Measurements from ENCODE around the gene CELA2A. TPM values are rescaled to one million over a fixed set of nuclear protein-coding genes. Genes with fewer than 3 reads are reported as not detected.

The CELA2A gene
- total and polyA plus RNA-seq, 2 of the 13 experiments (the other 11 are each of a cell fraction or from before 2014, with no cell fraction given): not detected

DNA sequence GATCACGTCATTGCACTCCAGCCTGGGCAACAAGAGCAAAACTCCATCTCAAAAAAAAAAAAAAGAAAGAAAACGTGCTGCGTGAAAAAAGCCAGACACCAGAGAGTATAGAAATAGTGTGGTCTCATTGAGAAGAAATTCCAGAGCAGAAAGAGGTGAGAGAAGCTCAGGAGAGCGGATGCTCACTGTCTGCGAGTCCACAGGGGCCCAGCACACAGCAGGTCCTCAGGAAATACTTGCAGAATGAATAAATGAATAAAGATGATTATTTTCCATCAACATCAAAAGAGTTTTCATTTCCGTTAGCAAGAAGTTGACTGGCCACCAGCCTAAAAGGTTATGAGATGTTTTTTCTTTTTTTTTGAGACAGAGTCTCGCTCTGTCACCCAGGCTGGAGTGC is 53.1 kb downstream of the CELA2A start:
- H4K20me1 ChIP-seq (ENCODE audit: insufficient read depth, low read length): no peaks in the 10 kb centered on the region
- no peak for FAIRE-seq
- no peaks in the 10 kb centered on the region for H3K27me3 ChIP-seq (ENCODE audit: control insufficient read depth in 1 of 2, insufficient read depth in 2 of 2, low read length in 2 of 2)
- in situ Hi-C loops (cut with HindIII; ENCODE audit: extremely low pct_ligation_motif_present, low pct_unique_long_range_greater_than_20kb) (no loop called here), intact Hi-C loops (cut with micrococcal nuclease; ENCODE audit: unreplicated experiment) (no loop called here)
- POLR2A ChIA-PET: no interaction called here
- no peak overlapping the region for H3K9ac ChIP-seq (ENCODE audit: insufficient read depth, low read depth, low read length)
- H2AFZ ChIP-seq (ENCODE audit: low read length): no peak overlapping the region
- no peaks in the 10 kb centered on the region for H3K79me2 ChIP-seq (ENCODE audit: insufficient read depth, low read length)
- DNase-seq (ENCODE audit: low spot score): no peak
- H3K9me3 ChIP-seq (ENCODE audit: low read length): no peaks in the 10 kb centered on the region
- peaks cover 2 to 16% of the 10 kb centered on the region in 2 experiments; a peak in 3 of 5 replicates for H3K36me3 ChIP-seq (replicated peaks in 1 of 2; ENCODE audit: control insufficient read depth in 1 of 2, insufficient read depth in 2 of 2, low read length in 2 of 2)
- no peak overlapping the region for H3K4me2 ChIP-seq (ENCODE audit: low read depth, low read length)
- BruUV-seq (replicated peaks): no TSS peak
- CTCF ChIA-PET (ENCODE audit: low intra/inter-chr PET ratio, low total read pairs): no interaction called here
- no peak overlapping the region for H3K27ac ChIP-seq (ENCODE audit: extremely low read length, insufficient read depth, low read length)
- H3K4me3 ChIP-seq (replicated peaks in 1 of 3; ENCODE audit: insufficient read depth in 1 of 3, low read depth in 2 of 3, low read length in 3 of 3): no peak overlapping the region
- no peaks in the 10 kb centered on the region for H3K4me1 ChIP-seq (ENCODE audit: insufficient read depth, low read length)
- ATAC-seq: no peak
- WGBS (ENCODE audit: low lambda C conversion rate): 92% methylated on average over 7 of the region's 7 CpGs
- TF ChIP-seq SIN3A (IDR thresholded peaks at IDR 0.05; ENCODE audit: borderline replicate concordance, low read depth, low read length): no peak
- no peak for TF ChIP-seq ZNF101 (CRISPR knock-in tag; IDR thresholded peaks at IDR 0.05; ENCODE audit: borderline replicate concordance, low read depth)
- TF ChIP-seq, protein P1, sequence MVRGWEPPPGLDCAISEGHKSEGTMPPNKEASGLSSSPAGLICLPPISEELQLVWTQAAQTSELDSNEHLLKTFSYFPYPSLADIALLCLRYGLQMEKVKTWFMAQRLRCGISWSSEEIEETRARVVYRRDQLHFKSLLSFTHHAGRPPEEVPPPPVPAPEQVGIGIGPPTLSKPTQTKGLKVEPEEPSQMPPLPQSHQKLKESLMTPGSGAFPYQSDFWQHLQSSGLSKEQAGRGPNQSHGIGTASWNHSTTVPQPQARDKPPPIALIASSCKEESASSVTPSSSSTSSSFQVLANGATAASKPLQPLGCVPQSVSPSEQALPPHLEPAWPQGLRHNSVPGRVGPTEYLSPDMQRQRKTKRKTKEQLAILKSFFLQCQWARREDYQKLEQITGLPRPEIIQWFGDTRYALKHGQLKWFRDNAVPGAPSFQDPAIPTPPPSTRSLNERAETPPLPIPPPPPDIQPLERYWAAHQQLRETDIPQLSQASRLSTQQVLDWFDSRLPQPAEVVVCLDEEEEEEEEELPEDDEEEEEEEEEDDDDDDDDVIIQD (CRISPR knock-in tag; IDR thresholded peaks at IDR 0.05; ENCODE audit: low read depth): no peak
- TF ChIP-seq NFIB (CRISPR knock-in tag; IDR thresholded peaks at IDR 0.05; ENCODE audit: borderline replicate concordance): no peak
- TF ChIP-seq TRIM24 (CRISPR knock-in tag; IDR thresholded peaks at IDR 0.05): no peak
- no peak for TF ChIP-seq FOXM1 (CRISPR knock-in tag; IDR thresholded peaks at IDR 0.05)
- TF ChIP-seq ETV6 (CRISPR knock-in tag; conservative IDR thresholded peaks at IDR 0.05): no peak
- TF ChIP-seq, protein P2, sequence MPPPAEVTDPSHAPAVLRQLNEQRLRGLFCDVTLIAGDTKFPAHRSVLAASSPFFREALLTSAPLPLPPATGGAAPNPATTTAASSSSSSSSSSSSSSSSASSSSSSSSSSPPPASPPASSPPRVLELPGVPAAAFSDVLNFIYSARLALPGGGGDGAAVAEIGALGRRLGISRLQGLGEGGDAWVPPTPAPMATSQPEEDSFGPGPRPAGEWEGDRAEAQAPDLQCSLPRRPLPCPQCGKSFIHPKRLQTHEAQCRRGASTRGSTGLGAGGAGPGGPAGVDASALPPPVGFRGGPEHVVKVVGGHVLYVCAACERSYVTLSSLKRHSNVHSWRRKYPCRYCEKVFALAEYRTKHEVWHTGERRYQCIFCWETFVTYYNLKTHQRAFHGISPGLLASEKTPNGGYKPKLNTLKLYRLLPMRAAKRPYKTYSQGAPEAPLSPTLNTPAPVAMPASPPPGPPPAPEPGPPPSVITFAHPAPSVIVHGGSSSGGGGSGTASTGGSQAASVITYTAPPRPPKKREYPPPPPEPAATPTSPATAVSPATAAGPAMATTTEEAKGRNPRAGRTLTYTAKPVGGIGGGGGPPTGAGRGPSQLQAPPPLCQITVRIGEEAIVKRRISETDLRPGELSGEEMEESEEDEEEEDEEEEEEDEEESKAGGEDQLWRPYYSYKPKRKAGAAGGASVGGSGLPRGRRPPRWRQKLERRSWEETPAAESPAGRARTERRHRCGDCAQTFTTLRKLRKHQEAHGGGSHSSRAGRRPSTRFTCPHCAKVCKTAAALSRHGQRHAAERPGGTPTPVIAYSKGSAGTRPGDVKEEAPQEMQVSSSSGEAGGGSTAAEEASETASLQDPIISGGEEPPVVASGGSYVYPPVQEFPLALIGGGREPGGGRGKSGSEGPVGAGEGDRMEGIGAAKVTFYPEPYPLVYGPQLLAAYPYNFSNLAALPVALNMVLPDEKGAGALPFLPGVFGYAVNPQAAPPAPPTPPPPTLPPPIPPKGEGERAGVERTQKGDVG (CRISPR knock-in tag; IDR thresholded peaks at IDR 0.05; ENCODE audit: borderline replicate concordance): no peak

Data from HepG2 (cell line).